Measurements from ENCODE around the gene CMSS1. TPM values are rescaled to one million over a fixed set of nuclear protein-coding genes. Genes with fewer than 3 reads are reported as not detected.

The CMSS1 gene
- total and polyA plus RNA-seq, 2 donors (not counting 1 experiment from before 2014, with no cell fraction given) = 7.3 to 22.8 TPM

DNA sequence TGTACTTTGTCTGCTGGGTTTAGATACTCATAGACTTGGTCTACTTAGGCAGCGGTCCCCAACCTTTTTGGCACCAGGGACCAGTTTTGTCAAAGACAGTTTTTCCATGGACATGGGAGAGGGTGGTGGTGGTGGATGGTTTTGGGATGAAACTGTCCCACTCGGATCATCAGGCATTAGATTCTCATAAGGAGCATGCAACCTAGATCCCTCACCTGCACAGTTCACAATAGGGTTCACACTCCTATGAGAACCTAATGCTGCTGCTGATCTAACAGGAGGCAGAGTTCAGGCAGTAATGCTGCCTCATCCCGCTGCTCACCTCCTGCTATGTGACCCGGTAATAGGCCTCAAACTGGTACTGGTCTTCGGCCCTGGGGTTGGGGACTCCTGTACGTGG is 45.3 kb downstream of the CMSS1 start:
- CTCF ChIA-PET = no interaction called here
- H3K27me3 ChIP-seq (replicated peaks in 1 of 4; ENCODE audit: control extremely low read depth in 1 of 4, control insufficient read depth in 3 of 4, insufficient read depth in 4 of 4, low read length in 3 of 4) = no peaks in the 10 kb centered on the region
- no CpG with 5 or more reads among the region's 6 CpGs for WGBS (ENCODE audit: insufficient coverage)
- no peak for ATAC-seq (ENCODE audit: low read depth)
- H3K4me2 ChIP-seq (replicated peaks; ENCODE audit: low read depth, low read length, poor library complexity, severe bottlenecking) = no peak overlapping the region
- H3K27ac ChIP-seq (ENCODE audit: low read length in 2 of 2) = no peak overlapping the region
- H3K9me3 ChIP-seq (ENCODE audit: control extremely low read depth in 1 of 3, control insufficient read depth in 2 of 3, insufficient read depth in 1 of 3, low read length in 2 of 3) = no peaks in the 10 kb centered on the region
- H3K4me1 ChIP-seq (ENCODE audit: control insufficient read depth in 2 of 2, insufficient read depth in 2 of 2, low read length in 2 of 2) = no peaks in the 10 kb centered on the region
- no peaks in the 10 kb centered on the region for H3K36me3 ChIP-seq (replicated peaks in 1 of 2; ENCODE audit: control extremely low read depth in 1 of 2, control insufficient read depth in 1 of 2, extremely low read depth in 1 of 2, insufficient read depth in 2 of 2, low read length in 1 of 2)
- H3K27me3 Mint-ChIP-seq = no peaks in the 10 kb centered on the region
- no peak for DNase-seq
- no peak overlapping the region for H3K4me3 Mint-ChIP-seq
- H3K4me3 ChIP-seq (ENCODE audit: control extremely low read depth in 1 of 5, extremely low read depth in 1 of 5, insufficient read depth in 1 of 5, low read depth in 2 of 5, low read length in 4 of 5) = no peak overlapping the region
- no peak overlapping the region for H3K27ac Mint-ChIP-seq
- H3K79me2 ChIP-seq (ENCODE audit: control insufficient read depth, insufficient read depth, low read length) = no peaks in the 10 kb centered on the region
- intact Hi-C loops (cut with micrococcal nuclease) = no loop called here
- H2AFZ ChIP-seq (ENCODE audit: insufficient read depth, low read depth, low read length, poor library complexity, severe bottlenecking) = no peak overlapping the region
- POLR2A ChIA-PET = no interaction called here
- no peak overlapping the region for H3K9ac ChIP-seq (ENCODE audit: low read length)
- H4K20me1 ChIP-seq (ENCODE audit: control insufficient read depth, insufficient read depth, low read length, poor library complexity, severe bottlenecking) = no peaks in the 10 kb centered on the region
- no peaks in the 10 kb centered on the region for H3K9me3 Mint-ChIP-seq (ENCODE audit: insufficient read depth)
- H3K4me1 Mint-ChIP-seq = peaks cover 7% of the 10 kb centered on the region
- TF ChIP-seq EZH2 (IDR thresholded peaks at IDR 0.05; ENCODE audit: borderline replicate concordance, insufficient read depth, low read depth, low read length, poor library complexity, severe bottlenecking) = no peak
- TF ChIP-seq, protein P1, sequence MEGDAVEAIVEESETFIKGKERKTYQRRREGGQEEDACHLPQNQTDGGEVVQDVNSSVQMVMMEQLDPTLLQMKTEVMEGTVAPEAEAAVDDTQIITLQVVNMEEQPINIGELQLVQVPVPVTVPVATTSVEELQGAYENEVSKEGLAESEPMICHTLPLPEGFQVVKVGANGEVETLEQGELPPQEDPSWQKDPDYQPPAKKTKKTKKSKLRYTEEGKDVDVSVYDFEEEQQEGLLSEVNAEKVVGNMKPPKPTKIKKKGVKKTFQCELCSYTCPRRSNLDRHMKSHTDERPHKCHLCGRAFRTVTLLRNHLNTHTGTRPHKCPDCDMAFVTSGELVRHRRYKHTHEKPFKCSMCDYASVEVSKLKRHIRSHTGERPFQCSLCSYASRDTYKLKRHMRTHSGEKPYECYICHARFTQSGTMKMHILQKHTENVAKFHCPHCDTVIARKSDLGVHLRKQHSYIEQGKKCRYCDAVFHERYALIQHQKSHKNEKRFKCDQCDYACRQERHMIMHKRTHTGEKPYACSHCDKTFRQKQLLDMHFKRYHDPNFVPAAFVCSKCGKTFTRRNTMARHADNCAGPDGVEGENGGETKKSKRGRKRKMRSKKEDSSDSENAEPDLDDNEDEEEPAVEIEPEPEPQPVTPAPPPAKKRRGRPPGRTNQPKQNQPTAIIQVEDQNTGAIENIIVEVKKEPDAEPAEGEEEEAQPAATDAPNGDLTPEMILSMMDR (IDR thresholded peaks at IDR 0.05) = no peak

DNA sequence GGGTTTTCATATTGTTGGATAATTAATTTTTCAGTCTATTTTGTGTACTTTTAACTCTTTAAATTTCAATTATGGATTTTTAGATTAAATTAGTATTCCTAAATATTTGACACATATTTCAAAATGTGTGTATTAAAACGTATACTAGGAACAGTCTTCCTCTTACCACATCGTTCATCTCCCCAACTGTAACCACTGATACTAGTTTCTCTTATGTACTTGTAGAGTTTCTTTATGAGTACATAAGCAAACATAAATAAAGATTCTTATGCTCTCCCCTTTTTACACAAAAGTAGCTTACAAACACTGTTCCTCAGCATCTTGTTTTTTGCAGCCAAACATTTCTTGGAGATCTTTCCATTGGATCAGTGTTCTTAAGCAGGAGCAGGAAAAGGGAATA is 45.9 kb downstream of the CMSS1 start:
- TF ChIP-seq EZH2 (IDR thresholded peaks at IDR 0.05; ENCODE audit: borderline replicate concordance, insufficient read depth, low read depth, low read length, poor library complexity, severe bottlenecking) = no peak
- TF ChIP-seq, protein P1 (IDR thresholded peaks at IDR 0.05) = no peak
- Histone ChIP-seq H3K4me1 (ENCODE audit: control insufficient read depth in 2 of 2, insufficient read depth in 2 of 2, low read length in 2 of 2) (no peaks in the 10 kb centered on the region), H3K36me3 (replicated peaks in 1 of 2; ENCODE audit: control extremely low read depth in 1 of 2, control insufficient read depth in 1 of 2, extremely low read depth in 1 of 2, insufficient read depth in 2 of 2, low read length in 1 of 2) (no peaks in the 10 kb centered on the region), H3K79me2 (ENCODE audit: control insufficient read depth, insufficient read depth, low read length) (no peaks in the 10 kb centered on the region), H2AFZ (ENCODE audit: insufficient read depth, low read depth, low read length, poor library complexity, severe bottlenecking) (no peak overlapping the region), H3K4me3 (ENCODE audit: control extremely low read depth in 1 of 5, extremely low read depth in 1 of 5, insufficient read depth in 1 of 5, low read depth in 2 of 5, low read length in 4 of 5) (no peak overlapping the region), H3K4me2 (replicated peaks; ENCODE audit: low read depth, low read length, poor library complexity, severe bottlenecking) (no peak overlapping the region), H3K9me3 (ENCODE audit: control extremely low read depth in 1 of 3, control insufficient read depth in 2 of 3, insufficient read depth in 1 of 3, low read length in 2 of 3) (no peaks in the 10 kb centered on the region), H3K9ac (ENCODE audit: low read length) (no peak overlapping the region), H4K20me1 (ENCODE audit: control insufficient read depth, insufficient read depth, low read length, poor library complexity, severe bottlenecking) (no peaks in the 10 kb centered on the region), H3K27ac (ENCODE audit: low read length in 2 of 2) (no peak overlapping the region), H3K27me3 (replicated peaks in 1 of 4; ENCODE audit: control extremely low read depth in 1 of 4, control insufficient read depth in 3 of 4, insufficient read depth in 4 of 4, low read length in 3 of 4) (no peaks in the 10 kb centered on the region)
- CTCF ChIA-PET = no interaction called here
- Mint-ChIP-seq H3K9me3 (ENCODE audit: insufficient read depth) (no peaks in the 10 kb centered on the region), H3K27me3 (no peaks in the 10 kb centered on the region), H3K4me1 (peaks cover 10% of the 10 kb centered on the region), H3K4me3 (no peak overlapping the region), H3K27ac (no peak overlapping the region)
- POLR2A ChIA-PET = no interaction called here
- intact Hi-C loops (cut with micrococcal nuclease) = no loop called here
- DNase-seq (no peak), ATAC-seq (ENCODE audit: low read depth) (no peak)
- WGBS (ENCODE audit: insufficient coverage) = no CpG with 5 or more reads among the region's 2 CpGs

Measured in B cell (primary cell).